Chondrocyte (in vitro differentiated cells): ENCODE results near the gene IQCK. TPM values are rescaled to one million over a fixed set of nuclear protein-coding genes. Genes with fewer than 3 reads are reported as not detected.
"Not testable (repeated sequence)": the region's sequence is repeated elsewhere in the genome, so short reads cannot be mapped to it uniquely, and the experiment has no call there.

ENCODE experiments used
- DNase-seq: peaks from one replicate; pipeline ENCODE4 v3.0.0; 2021; ENCODE audit warnings: mixed read lengths, low spot score
- H3K27ac Mint-ChIP-seq: one replicate; pipeline ENCODE4 v1.8.0; 2021; ENCODE audit warnings: mild to moderate bottlenecking, moderate library complexity, mixed read lengths; ENCODE audit not compliant: unreplicated experiment
- H3K27me3 Mint-ChIP-seq: 2 replicates; pipeline ENCODE4 v1.8.0; 2021; ENCODE audit warnings: low read depth, mixed read lengths
- H3K36me3 Mint-ChIP-seq: 2 replicates; pipeline ENCODE4 v1.8.0; 2021; ENCODE audit warnings: low read depth, mixed read lengths
- H3K4me1 Mint-ChIP-seq: 2 replicates; pipeline ENCODE4 v1.8.0; 2021; ENCODE audit warnings: low read depth, mild to moderate bottlenecking, mixed read lengths
- H3K4me3 Mint-ChIP-seq: one replicate; pipeline ENCODE4 v1.8.0; 2021; ENCODE audit warnings: mild to moderate bottlenecking, moderate library complexity, mixed read lengths; ENCODE audit not compliant: unreplicated experiment
- H3K9me3 Mint-ChIP-seq: 2 replicates; pipeline ENCODE4 v1.8.0; 2021; ENCODE audit warnings: low read depth, mixed read lengths
- total RNA-seq: library from RNA; stranded (reverse); gene quantifications from 3 replicates; pipeline ENCODE4 v1.2.1, GENCODE V29; 2021
- TF ChIP-seq, protein P1 (sequence below): fragments of 200-600 bp; sonication (generic); IDR thresholded peaks from 2 replicates; pipeline ENCODE4 v1.5.0; 2021; ENCODE audit warnings: antibody characterized with exemption, mild to moderate bottlenecking, moderate library complexity

IQCK gene
- total RNA-seq, 1 donor from 2014 or later, result 3.8 TPM

DNA sequence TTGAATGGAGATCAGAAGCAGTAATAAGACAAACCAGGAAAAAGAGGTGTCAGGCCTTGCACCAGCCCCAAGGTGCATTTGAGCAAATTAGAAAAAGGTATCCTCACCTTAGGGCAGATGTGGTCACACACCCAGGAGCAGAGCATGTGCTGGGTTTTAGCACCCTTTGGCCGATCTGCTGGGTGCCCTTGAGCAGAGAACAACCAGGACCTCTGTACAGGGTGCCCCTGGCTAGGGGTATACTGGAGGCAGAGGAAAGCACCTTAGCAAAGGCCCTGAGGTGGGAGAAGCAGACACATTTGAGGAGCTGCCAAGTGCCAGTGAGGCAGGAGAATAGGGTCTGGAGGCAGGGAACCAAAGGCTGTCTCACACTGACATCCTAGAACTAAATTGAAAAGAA, 67.0 kb downstream of the IQCK start:
- Mint-ChIP-seq H3K4me1 (no peaks in the 10 kb centered on the region), H3K9me3 (no peaks in the 10 kb centered on the region), H3K4me3 (no peak overlapping the region), H3K27me3 (no peaks in the 10 kb centered on the region), H3K27ac (no peak overlapping the region), H3K36me3 (no peaks in the 10 kb centered on the region)
- TF ChIP-seq, protein P1, sequence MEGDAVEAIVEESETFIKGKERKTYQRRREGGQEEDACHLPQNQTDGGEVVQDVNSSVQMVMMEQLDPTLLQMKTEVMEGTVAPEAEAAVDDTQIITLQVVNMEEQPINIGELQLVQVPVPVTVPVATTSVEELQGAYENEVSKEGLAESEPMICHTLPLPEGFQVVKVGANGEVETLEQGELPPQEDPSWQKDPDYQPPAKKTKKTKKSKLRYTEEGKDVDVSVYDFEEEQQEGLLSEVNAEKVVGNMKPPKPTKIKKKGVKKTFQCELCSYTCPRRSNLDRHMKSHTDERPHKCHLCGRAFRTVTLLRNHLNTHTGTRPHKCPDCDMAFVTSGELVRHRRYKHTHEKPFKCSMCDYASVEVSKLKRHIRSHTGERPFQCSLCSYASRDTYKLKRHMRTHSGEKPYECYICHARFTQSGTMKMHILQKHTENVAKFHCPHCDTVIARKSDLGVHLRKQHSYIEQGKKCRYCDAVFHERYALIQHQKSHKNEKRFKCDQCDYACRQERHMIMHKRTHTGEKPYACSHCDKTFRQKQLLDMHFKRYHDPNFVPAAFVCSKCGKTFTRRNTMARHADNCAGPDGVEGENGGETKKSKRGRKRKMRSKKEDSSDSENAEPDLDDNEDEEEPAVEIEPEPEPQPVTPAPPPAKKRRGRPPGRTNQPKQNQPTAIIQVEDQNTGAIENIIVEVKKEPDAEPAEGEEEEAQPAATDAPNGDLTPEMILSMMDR, result no peak
- DNase-seq, result no peak

DNA sequence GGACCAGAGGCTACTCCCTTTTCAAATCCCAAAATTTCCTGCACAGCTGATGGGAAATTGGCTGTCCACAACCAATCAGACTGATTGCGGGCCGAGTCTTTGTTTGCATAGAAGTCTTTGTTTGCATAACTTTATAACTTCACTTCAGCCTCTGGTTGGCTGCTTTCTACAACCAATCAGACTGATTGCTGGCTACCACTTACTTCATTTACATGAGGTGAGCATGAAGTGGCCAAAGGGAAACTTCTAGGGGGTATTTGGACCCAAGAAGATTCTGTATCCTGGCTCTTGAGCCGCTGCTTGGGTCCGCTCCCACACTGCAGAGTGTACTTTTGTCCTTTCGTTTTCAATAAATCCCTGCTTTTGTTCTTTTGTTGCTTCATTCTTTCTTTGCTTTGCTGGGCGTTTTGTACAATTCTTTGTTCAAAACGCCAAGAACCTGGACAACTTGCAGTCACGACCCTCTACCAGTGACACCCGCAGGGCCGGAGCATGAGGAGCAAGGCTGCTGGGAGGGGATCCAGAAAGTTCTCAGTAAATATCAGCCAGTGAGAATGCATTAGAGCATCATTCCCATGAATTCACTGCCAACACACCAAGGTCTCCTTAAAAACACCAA, 67.5 kb downstream of the IQCK start:
- no peak overlapping the region for H3K27ac Mint-ChIP-seq
- H3K4me3 Mint-ChIP-seq, result no peak overlapping the region
- H3K36me3 Mint-ChIP-seq, result no peaks in the 10 kb centered on the region
- TF ChIP-seq, protein P1, result no peak
- no peak for DNase-seq
- H3K4me1 Mint-ChIP-seq, result no peaks in the 10 kb centered on the region
- H3K27me3 Mint-ChIP-seq, result no peaks in the 10 kb centered on the region
- no peaks in the 10 kb centered on the region for H3K9me3 Mint-ChIP-seq

DNA sequence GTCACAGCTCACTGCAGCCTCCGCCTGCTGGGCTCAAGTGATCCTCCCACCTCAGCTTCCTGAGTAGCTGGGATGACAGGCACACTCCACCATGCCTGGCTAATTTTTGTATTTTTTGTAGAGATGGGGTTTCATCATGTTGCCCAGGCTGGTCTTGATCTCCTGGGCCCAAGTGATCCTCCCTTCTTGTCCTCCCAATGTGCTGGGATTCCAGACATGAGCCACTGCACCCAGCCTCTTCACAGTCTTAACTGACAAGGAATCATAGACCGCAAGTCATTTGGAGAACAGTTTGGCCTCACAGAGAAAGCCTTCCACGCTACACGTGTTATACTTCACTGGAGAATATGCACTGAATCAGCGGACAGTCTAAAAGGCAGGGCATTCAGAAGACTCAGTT, 83.3 kb downstream of the IQCK start:
- not testable (repeated sequence) for H3K27me3 Mint-ChIP-seq, H3K27ac Mint-ChIP-seq, H3K36me3 Mint-ChIP-seq, H3K4me3 Mint-ChIP-seq, DNase-seq, H3K4me1 Mint-ChIP-seq
- peaks cover 11% of the 10 kb centered on the region for H3K9me3 Mint-ChIP-seq

DNA sequence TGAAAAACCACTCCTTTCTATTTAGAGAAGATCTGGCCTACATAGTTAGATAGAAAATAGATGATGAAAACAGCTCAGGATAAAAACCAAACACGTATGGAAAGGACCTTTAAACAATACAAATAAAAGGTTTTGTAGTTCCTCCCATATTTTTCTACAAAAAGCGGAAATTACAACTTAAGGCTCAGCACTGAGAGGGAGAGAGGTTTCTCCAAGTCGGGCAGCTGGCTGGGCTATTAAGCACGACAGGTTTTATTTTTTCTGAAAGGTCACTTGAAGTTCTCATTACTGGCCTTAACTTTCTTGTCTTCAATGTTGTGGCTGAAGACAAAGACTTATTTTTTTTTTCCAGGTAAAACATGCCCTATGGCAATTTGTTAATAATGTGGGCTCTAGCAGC, 83.8 kb downstream of the IQCK start:
- H3K4me3 Mint-ChIP-seq, H3K4me1 Mint-ChIP-seq, H3K36me3 Mint-ChIP-seq, H3K27ac Mint-ChIP-seq, DNase-seq, H3K27me3 Mint-ChIP-seq: not testable (repeated sequence)
- H3K9me3 Mint-ChIP-seq, result peaks cover 11% of the 10 kb centered on the region

DNA sequence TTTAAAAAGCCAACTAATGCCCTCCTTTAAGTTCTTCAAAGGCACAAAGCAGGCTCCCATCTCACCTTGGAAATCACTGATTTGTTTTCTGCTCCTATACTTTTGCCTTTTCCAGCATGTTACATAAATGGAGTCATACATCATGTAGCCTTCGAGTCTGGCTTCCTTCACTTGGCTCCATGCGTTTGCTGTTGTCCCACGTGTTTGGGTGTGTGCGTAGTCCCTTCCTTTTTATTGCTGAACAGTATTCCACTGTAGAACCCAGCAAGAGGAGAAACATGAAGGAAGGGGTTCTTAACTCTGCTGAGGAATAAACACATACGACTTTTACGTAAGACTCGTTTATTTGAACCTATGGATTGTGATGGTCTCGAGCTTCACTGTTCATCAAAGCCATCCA, 84.5 kb downstream of the IQCK start:
- Mint-ChIP-seq H3K27ac (no peak overlapping the region), H3K36me3 (peaks cover 1% of the 10 kb centered on the region), H3K9me3 (peaks cover 11% of the 10 kb centered on the region)

DNA sequence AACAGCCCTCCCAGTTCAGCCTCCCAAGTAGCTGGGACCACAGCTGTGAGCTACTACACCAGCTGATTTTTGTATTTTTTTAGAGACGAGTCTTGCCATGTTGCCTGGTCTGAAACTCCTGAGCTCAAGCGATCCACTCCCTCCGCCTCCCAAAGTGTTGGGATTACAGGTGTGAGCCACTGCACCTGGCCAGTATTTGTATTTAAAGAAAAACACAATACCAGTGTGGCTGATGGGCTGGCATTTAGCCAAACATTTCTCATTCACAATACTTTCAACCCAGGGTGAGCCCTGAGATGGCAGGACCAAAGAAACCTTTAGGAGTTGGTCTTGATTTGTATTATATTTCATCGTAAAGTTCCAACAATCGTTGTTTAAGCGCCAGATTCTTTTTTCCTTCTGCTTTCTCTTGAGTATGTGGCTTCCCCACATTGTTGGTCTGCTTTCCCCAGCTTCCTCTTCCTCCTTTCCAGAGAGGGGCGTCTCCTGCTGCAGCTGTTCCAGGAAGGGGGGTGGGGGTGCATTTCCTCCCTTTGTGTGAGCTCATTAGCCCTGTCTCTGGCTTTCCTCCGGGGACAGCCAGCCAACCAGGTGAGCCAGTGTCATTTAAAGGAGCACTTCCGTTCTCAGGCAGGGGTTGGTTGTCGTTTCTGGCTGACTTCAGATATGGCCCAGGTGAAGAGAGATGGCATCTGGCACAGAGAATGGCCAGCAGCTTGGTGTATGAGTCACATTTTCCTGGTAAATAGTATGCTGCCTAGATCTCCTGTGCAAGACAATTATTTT, 86.7 kb downstream of the IQCK start:
- Mint-ChIP-seq H3K27ac (no peak overlapping the region), H3K4me1 (no peaks in the 10 kb centered on the region), H3K27me3 (no peaks in the 10 kb centered on the region), H3K9me3 (peaks cover 11% of the 10 kb centered on the region), H3K36me3 (peaks cover 1% of the 10 kb centered on the region), H3K4me3 (no peak overlapping the region)
- no peak for DNase-seq
- TF ChIP-seq, protein P1, result no peak

More for the DNA sequence above, 84.5 kb downstream of the IQCK start:
- TF ChIP-seq, protein P1, result no peak
- H3K4me1 Mint-ChIP-seq, result no peaks in the 10 kb centered on the region
- no peak overlapping the region for H3K4me3 Mint-ChIP-seq
- no peaks in the 10 kb centered on the region for H3K27me3 Mint-ChIP-seq
- DNase-seq, result no peak
